K562 (cell line): ENCODE results near the gene MAST1. TPM values are rescaled to one million over a fixed set of nuclear protein-coding genes. Genes with fewer than 3 reads are reported as not detected.

ENCODE experiments used
- CHD1 ChIP-seq: fragments of 200-600 bp; sonication (generic); IDR thresholded peaks from one replicate; pipeline ENCODE4 v1.6.1; 2012; ENCODE audit warnings: mild to moderate bottlenecking, moderate library complexity, low read length, inconsistent platforms
- PRMT5 ChIP-seq: sonication (generic); formaldehyde crosslinking; IDR thresholded peaks from 2 replicates; pipeline ENCODE4 v1.5.0; 2020; ENCODE audit warnings: missing genetic modification reagents
- RCOR1 ChIP-seq, 2 experiments: IDR thresholded peaks; 2 replicates each; pipeline ENCODE4 v1.6.1; 2012; ENCODE audit warnings: low read depth in 2 of 2, low read length in 2 of 2, borderline replicate concordance in 1 of 2, improper control_type of control experiment in 1 of 2
- RUNX1 ChIP-seq: sonication (generic); IDR thresholded peaks from 2 replicates; pipeline ENCODE4 v1.6.1; 2016; ENCODE audit warnings: antibody characterized with exemption, low read depth
- ZFP36 ChIP-seq: fragments of 150-350 bp; IDR thresholded peaks from 2 replicates; pipeline ENCODE4 v1.6.1; 2018; ENCODE audit warnings: low read length, low read depth; ENCODE audit not compliant: partially characterized antibody
- ZNF274 ChIP-seq: IDR thresholded peaks from 2 replicates; pipeline ENCODE4 v1.6.1; 2011; ENCODE audit warnings: low read depth, mild to moderate bottlenecking, low read length, moderate library complexity, borderline replicate concordance
- polyA plus RNA-seq, 8 experiments: library from polyadenylated mRNA; depleted of rRNA in 4 of 8; stranded (reverse) in 5 of 8; unstranded in 3 of 8; fragments of >200 nt; fragmentation: Nextera tagmentation in 2 of 8; fragmentation: Illumina TruSeq in 1 of 8; extraction: Ambion mirVana in 2 of 8; extraction: Trizol in 1 of 8; gene quantifications; 2 replicates each; pipeline versions ENCODE4 v1.2.1 to v1.2.3, GENCODE V29; 2011 to 2014; ENCODE audit warnings: inconsistent platforms in 1 of 8, missing spikeins in 1 of 8
- total RNA-seq, 7 experiments: library from RNA; depleted of rRNA in 6 of 7; stranded (reverse); fragments of >200 nt in 6 of 7; fragmentation: Illumina TruSeq in 2 of 7; extraction: Trizol in 2 of 7; gene quantifications; 2 replicates each; pipeline versions ENCODE4 v1.2.1 to v1.2.3, GENCODE V29; 2011 to 2021; ENCODE audit warnings: low replicate concordance in 1 of 7
- TF ChIP-seq, protein P1 (sequence below), 2 experiments: fragments of 450-650 bp in 1 of 2; sonication (generic) in 1 of 2; formaldehyde crosslinking in 1 of 2; IDR thresholded peaks; 2 replicates each; pipeline versions ENCODE4 v1.7.1 to v1.9.0; 2016 to 2022; ENCODE audit warnings: inconsistent platforms in 1 of 2, mild to moderate bottlenecking in 1 of 2, missing genetic modification reagents in 1 of 2
- TF ChIP-seq, protein P2 (sequence below): sonication (generic); formaldehyde crosslinking; IDR thresholded peaks from 2 replicates; pipeline ENCODE4 v1.8.0; 2022; ENCODE audit warnings: missing genetic modification reagents, mild to moderate bottlenecking, moderate library complexity, borderline replicate concordance
- TF ChIP-seq, protein P3 (sequence below): fragments of 250-450 bp; sonication (Bioruptor Pico); IDR thresholded peaks from 2 replicates; pipeline ENCODE4 v1.8.0; 2021; ENCODE audit warnings: moderate library complexity, mild to moderate bottlenecking, inconsistent platforms
- TF ChIP-seq, protein P4 (sequence below), 2 experiments: IDR thresholded peaks; 2 replicates each; pipeline ENCODE4 v1.6.1; 2012; ENCODE audit warnings: improper control_type of control experiment in 2 of 2, low read depth in 2 of 2, low read length in 2 of 2, borderline replicate concordance in 1 of 2

The MAST1 gene
- total and polyA plus RNA-seq, 9 of the 15 experiments (the other 6 are each of a cell fraction or from before 2014, with no cell fraction given) = 0.48 to 10.3 (median 3.9) TPM

DNA sequence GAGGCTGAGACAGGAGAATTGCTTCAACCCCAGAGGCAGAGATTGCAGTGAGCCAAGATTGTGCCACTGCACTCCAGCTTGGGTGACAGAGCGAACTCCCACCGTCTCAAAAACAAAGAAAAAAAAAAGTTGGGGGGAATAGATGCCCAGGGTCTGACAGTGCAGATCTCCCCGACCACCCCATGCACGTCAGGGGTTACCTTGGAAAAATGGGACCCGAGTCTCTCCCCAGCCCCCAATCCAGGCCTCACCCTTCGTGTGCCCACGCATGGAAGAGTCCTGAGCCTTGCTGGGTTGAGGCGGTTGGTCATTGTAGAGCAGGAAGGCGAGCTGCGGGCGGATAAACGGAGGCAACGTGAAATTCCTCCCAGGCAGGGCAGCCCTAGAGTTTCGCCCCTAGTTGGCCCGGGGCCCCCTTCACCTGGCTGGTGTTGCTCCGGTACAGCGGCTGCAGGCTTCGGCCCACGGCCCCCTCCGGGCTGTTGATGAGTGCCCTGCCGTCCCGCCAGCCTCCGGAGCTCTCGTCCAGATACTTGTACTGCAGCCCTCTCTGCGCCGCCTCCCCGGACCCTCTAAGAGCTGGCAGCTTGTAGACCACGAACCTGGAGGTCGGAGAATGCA is 42.3 kb downstream of the MAST1 start (continued):
- TF ChIP-seq ZNF274 = no peak
- TF ChIP-seq RCOR1 (IDR thresholded peaks at IDR 0.05; ENCODE audit: borderline replicate concordance in 1 of 2, low read depth in 2 of 2, low read length in 2 of 2) = no peak
- TF ChIP-seq, protein P1, sequence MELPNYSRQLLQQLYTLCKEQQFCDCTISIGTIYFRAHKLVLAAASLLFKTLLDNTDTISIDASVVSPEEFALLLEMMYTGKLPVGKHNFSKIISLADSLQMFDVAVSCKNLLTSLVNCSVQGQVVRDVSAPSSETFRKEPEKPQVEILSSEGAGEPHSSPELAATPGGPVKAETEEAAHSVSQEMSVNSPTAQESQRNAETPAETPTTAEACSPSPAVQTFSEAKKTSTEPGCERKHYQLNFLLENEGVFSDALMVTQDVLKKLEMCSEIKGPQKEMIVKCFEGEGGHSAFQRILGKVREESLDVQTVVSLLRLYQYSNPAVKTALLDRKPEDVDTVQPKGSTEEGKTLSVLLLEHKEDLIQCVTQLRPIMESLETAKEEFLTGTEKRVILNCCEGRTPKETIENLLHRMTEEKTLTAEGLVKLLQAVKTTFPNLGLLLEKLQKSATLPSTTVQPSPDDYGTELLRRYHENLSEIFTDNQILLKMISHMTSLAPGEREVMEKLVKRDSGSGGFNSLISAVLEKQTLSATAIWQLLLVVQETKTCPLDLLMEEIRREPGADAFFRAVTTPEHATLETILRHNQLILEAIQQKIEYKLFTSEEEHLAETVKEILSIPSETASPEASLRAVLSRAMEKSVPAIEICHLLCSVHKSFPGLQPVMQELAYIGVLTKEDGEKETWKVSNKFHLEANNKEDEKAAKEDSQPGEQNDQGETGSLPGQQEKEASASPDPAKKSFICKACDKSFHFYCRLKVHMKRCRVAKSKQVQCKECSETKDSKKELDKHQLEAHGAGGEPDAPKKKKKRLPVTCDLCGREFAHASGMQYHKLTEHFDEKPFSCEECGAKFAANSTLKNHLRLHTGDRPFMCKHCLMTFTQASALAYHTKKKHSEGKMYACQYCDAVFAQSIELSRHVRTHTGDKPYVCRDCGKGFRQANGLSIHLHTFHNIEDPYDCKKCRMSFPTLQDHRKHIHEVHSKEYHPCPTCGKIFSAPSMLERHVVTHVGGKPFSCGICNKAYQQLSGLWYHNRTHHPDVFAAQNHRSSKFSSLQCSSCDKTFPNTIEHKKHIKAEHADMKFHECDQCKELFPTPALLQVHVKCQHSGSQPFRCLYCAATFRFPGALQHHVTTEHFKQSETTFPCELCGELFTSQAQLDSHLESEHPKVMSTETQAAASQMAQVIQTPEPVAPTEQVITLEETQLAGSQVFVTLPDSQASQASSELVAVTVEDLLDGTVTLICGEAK (IDR thresholded peaks at IDR 0.05) = peak; percentile 30; the same call in 1 of the 2 replicates
- TF ChIP-seq, protein P1 (CRISPR knock-in tag; IDR thresholded peaks at IDR 0.05) = no peak
- TF ChIP-seq, protein P2, sequence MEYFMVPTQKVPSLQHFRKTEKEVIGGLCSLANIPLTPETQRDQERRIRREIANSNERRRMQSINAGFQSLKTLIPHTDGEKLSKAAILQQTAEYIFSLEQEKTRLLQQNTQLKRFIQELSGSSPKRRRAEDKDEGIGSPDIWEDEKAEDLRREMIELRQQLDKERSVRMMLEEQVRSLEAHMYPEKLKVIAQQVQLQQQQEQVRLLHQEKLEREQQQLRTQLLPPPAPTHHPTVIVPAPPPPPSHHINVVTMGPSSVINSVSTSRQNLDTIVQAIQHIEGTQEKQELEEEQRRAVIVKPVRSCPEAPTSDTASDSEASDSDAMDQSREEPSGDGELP (CRISPR knock-in tag) = no peak
- TF ChIP-seq ZFP36 = no peak
- TF ChIP-seq RUNX1 = no peak
- TF ChIP-seq, protein P3, sequence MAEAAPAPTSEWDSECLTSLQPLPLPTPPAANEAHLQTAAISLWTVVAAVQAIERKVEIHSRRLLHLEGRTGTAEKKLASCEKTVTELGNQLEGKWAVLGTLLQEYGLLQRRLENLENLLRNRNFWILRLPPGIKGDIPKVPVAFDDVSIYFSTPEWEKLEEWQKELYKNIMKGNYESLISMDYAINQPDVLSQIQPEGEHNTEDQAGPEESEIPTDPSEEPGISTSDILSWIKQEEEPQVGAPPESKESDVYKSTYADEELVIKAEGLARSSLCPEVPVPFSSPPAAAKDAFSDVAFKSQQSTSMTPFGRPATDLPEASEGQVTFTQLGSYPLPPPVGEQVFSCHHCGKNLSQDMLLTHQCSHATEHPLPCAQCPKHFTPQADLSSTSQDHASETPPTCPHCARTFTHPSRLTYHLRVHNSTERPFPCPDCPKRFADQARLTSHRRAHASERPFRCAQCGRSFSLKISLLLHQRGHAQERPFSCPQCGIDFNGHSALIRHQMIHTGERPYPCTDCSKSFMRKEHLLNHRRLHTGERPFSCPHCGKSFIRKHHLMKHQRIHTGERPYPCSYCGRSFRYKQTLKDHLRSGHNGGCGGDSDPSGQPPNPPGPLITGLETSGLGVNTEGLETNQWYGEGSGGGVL (CRISPR knock-in tag) = no peak
- TF ChIP-seq PRMT5 = no peak
- TF ChIP-seq CHD1 = peak; percentile 49
- TF ChIP-seq, protein P4, sequence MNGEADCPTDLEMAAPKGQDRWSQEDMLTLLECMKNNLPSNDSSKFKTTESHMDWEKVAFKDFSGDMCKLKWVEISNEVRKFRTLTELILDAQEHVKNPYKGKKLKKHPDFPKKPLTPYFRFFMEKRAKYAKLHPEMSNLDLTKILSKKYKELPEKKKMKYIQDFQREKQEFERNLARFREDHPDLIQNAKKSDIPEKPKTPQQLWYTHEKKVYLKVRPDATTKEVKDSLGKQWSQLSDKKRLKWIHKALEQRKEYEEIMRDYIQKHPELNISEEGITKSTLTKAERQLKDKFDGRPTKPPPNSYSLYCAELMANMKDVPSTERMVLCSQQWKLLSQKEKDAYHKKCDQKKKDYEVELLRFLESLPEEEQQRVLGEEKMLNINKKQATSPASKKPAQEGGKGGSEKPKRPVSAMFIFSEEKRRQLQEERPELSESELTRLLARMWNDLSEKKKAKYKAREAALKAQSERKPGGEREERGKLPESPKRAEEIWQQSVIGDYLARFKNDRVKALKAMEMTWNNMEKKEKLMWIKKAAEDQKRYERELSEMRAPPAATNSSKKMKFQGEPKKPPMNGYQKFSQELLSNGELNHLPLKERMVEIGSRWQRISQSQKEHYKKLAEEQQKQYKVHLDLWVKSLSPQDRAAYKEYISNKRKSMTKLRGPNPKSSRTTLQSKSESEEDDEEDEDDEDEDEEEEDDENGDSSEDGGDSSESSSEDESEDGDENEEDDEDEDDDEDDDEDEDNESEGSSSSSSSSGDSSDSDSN (IDR thresholded peaks at IDR 0.05; ENCODE audit: borderline replicate concordance in 1 of 2, low read depth in 2 of 2, low read length in 2 of 2) = no peak
